Stimulated activated CD4-positive, alpha-beta T cell treated with anti-CD3 and anti-CD28 coated beads, Interleukin-2, amount 100 ng/mL, for 24 hours (primary cell): Measurements from ENCODE around the gene ADAMTS12.
A peak's percentile ranks its signal among the peaks of the same experiment; 100 is the strongest.
"Not testable (repeated sequence)": the region's sequence is repeated elsewhere in the genome, so short reads cannot be mapped to it uniquely, and the experiment has no call there.

ENCODE experiments used
- DNase-seq, 2 donors: peaks; one replicate each; pipeline ENCODE4 v3.0.0-alpha.2; 2020

ADAMTS12 gene

GRCh38 chr5:33905381-33905780 is 13.6 kb upstream of the ADAMTS12 start:
- no peak for DNase-seq

- DNase-seq: no peak
Measured at GRCh38 chr5:33903118-33903517, 11.3 kb upstream of the ADAMTS12 start.

- no peak for DNase-seq
Measured at GRCh38 chr5:33901156-33901555, 9.4 kb upstream of the ADAMTS12 start.

DNA sequence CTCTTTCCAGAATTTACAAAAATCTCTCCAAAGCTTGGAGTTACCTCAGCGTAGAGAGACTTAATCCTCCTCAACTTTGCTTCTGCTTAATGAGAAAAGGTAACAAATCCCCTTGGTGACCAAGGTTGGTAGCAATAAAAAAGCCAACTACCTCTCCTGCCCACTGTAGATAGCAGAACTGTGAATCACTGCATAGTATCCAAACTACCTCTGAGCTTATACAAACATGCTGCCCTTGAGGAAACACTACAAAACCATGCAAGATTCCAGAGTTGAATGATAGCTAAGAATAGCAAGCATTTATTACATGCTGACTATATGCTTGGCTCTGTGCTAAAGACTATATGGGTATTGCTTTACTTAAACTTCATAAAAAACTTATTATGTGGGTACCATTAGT is 2.8 kb upstream of the ADAMTS12 start:
- no peak for DNase-seq

- DNase-seq: no peak
Measured at GRCh38 chr5:33892620-33893137, 889 bp upstream of the ADAMTS12 start.

DNA sequence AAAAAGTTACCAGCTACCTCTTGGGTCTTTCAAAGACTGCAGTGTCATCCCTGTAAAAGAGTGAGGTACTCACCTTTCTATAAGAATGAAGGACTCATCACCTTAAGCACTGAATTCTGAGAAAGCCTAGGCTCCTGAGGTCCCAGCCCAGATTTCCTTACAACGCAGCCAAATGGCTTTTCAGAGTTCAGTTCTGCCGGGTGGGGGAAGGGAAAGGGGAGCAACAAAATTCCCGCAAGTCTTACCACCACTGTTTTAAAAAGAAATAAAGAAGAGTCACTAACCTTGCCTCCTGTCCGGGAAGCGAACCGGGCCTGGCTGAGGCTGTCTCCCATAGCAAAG is 373 bp downstream of the ADAMTS12 start:
- DNase-seq: peak in 1 of 2 donors; percentile 3

- DNase-seq: no peak
Measured at GRCh38 chr5:33890131-33891032, 1.4 kb downstream of the ADAMTS12 start.

- DNase-seq: no peak
Measured at GRCh38 chr5:33888587-33888986, 3.2 kb downstream of the ADAMTS12 start.

- no peak for DNase-seq
Measured at GRCh38 chr5:33887268-33887667, 4.5 kb downstream of the ADAMTS12 start.

GRCh38 chr5:33886283-33886682 is 5.5 kb downstream of the ADAMTS12 start:
- DNase-seq: no peak

DNA sequence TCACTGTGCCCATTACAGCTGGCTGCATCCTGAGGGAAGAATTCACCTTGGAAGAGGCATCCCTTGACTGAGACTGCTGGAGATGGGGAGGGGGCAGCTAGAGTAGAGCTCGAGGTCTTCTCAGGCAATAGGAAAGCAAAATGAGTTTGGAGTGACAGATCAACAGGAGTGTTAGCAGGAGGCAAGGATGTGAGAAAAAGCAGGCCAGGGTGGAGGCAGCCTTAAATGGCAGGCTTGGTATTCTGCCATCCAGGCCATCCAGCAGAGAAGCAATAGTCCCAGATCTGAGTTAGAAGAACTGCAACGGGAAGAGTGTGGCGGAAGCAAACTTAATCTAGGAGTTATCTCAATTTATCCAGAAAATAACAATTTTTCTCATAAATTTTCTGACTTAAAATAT is 6.1 kb downstream of the ADAMTS12 start:
- DNase-seq: no peak

GRCh38 chr5:33883482-33883881 is 8.3 kb downstream of the ADAMTS12 start:
- DNase-seq: no peak

- no peak for DNase-seq
Measured at GRCh38 chr5:33880319-33880718, 11.5 kb downstream of the ADAMTS12 start.

DNA sequence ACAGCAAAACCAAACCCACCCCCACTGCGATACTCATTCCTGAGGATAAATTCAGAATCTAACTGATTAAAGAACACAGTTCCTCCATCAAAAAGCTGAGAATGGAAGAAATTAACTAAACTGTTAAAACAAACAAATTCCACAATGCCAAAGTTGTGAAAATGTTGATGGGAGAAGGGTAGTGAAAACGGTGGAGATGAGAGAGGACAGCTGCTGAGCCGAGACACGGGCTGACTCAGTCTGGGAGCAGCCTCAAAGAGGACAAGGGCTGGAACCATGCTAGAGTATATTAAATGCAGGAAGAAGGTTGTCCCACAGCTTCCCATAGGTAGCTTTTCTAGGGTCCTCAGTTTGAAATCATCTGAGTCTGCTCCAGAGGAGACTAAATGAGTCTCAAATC is 14.3 kb downstream of the ADAMTS12 start:
- no peak for DNase-seq

- DNase-seq: no peak
Measured at GRCh38 chr5:33867241-33867640, 24.5 kb downstream of the ADAMTS12 start.

DNA sequence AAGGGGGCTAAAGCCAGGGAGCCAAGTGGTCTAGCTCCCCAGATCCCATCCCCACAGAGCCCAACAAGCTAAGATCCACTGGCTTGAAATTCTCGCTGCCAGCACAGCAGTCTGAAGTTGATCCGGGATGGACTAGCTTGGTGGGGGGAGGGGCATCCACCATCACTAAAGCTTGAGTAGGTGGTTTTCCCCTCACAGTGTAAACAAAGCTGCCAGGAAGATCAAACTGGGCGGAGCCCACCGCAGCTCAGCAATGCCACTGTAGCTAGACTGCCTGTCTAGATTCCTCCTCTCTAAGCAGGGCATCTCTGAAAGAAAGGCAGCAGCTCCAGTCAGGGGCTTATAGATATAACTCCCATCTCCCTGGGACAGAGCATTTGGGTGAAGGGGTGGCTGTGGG is 32.6 kb downstream of the ADAMTS12 start:
- DNase-seq: not testable (repeated sequence)

DNA sequence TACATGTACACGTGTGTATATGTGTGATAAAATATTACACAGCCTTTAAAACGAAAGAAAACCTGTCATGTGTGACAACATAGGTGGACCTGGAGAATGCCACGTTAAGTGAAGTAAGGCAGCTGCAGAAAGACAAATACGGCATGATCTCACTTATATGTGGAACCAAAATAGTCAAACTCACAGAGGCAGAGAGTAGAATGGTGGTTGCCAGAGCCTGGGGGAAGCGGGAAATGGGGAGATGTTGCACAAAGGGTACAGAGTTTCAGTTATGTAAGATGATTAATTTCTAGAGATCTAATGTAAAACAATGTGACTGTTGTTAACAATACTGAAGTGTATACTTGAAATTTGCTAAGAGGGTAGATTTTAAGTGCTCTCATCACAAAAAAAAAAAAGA is 34.8 kb downstream of the ADAMTS12 start:
- DNase-seq: no peak

DNA sequence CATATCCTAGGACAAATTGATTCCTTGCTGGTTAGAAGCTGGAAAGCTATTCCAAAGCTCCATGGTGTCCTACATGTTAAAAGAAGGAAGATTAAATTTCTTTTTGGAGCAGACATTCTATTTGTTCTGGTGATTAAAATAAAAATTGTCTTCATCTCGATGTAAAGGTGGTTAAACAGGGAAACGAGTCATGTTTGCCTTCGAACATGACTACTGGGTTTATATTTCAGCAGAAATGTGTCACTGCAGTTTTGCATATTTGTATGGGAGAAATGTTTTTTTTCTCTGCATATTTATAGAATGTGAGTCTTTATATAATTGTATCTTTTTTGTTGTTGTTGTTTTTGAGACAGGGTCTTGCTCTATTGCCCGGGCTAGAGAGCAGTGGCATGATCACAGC is 36.4 kb downstream of the ADAMTS12 start:
- no peak for DNase-seq

- DNase-seq: no peak
Measured at GRCh38 chr5:33854733-33855151, 37.0 kb downstream of the ADAMTS12 start.

DNA sequence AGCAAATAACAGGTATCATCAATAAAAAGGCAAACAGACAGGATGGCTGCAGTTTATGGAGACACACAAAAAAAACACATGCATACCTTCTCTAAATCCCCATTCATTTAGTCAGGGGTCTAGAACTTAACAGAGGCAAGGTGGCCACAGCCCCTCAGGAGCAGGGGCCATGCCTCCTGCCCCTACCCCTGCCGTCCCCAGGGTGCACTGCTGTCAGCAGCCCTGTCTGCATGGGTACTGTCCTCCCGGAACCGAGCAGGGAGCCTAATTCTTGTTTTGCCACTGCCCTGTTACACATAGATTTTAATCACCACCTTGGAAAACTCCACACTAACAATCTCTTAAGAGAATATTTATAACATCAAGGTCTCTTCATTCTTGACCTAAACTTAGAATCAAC is 39.0 kb downstream of the ADAMTS12 start:
- DNase-seq: no peak

GRCh38 chr5:33852319-33852718 is 39.5 kb downstream of the ADAMTS12 start:
- DNase-seq: no peak

- DNase-seq: peak; percentile 23 to 27
Measured at GRCh38 chr5:33850100-33850594, 41.6 kb downstream of the ADAMTS12 start.

GRCh38 chr5:33848554-33848953 is 43.2 kb downstream of the ADAMTS12 start:
- no peak for DNase-seq

DNA sequence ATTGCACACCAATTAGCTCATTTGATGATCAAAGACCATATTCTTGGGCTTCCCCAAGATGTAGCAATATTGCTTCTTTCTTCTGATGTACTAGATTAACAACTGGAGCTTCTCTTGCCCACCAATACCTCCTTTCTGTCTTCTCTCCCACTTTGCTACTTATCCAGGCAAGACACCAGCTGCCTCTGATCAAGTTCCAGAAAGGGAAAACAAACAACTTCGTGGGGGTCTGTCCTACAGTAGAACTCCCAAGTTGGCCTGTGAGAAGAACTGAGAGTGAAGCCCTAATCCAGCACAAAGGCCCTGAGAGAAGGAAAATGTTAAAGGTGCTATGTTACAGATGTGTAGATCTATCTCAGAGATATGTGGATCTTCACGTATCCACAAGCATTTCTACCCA is 44.9 kb downstream of the ADAMTS12 start:
- no peak for DNase-seq

DNA sequence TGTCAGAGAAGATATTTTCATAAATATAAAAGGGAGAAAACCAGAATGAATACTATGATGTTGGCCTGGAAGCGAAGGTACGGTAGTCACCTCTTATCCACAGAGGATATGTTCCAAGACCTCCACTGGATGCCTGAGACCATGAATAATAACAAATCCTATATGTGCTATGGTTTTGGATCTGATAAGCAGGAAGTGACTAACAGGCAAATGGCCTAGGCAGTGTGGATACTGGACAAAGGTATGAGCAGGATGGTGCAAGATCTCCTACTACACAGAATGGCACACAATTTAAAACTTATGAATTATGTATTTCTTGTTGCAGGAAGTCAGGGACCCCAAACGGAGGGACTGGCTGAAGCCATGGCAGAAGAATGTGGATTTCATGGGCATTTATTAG is 48.2 kb downstream of the ADAMTS12 start:
- no peak for DNase-seq
